Left lung (tissue), 10 donors: ENCODE measurements around the gene AOAH. TPM values are rescaled to one million over a fixed set of nuclear protein-coding genes. Genes with fewer than 3 reads are reported as not detected.
A peak's percentile ranks its signal among the peaks of the same experiment; 100 is the strongest.

Experiments used
- ATAC-seq: fragments of 200-7000 bp; cut with Tn5 transposase; one replicate; pipeline ENCODE4 v1.9.1; 2020; ENCODE audit warnings: moderate library complexity
- DNase-seq, 4 donors: peaks; one replicate each; pipeline ENCODE4 v3.0.0-alpha.2; 2013 to 2020
- H3K27ac ChIP-seq, 2 donors: fragments of 200-600 bp; sonication (generic) in 1 of 2; one replicate each; pipeline versions ENCODE4 v1.5.0 to v1.8.0; 2020 to 2021
- H3K27me3 ChIP-seq, 2 donors: fragments of 200-600 bp; sonication (generic) in 1 of 2; one replicate each; pipeline versions ENCODE4 v1.5.0 to v1.8.0; 2020 to 2021
- H3K36me3 ChIP-seq, 2 donors: fragments of 200-600 bp; sonication (generic) in 1 of 2; one replicate each; pipeline versions ENCODE4 v1.5.0 to v1.8.0; 2020 to 2021
- H3K4me1 ChIP-seq, 2 donors: fragments of 200-600 bp; one replicate each; pipeline ENCODE4 v1.8.0; 2021
- H3K4me3 ChIP-seq, 2 donors: fragments of 200-600 bp; sonication (generic) in 1 of 2; one replicate each; pipeline versions ENCODE4 v1.5.0 to v1.8.0; 2020 to 2021; ENCODE audit warnings: mild to moderate bottlenecking in 1 of 2
- H3K9me3 ChIP-seq, 2 donors: fragments of 200-600 bp; sonication (generic) in 1 of 2; one replicate each; pipeline versions ENCODE4 v1.5.0 to v1.8.0; 2020 to 2021
- intact Hi-C, 2 donors: fragments of 100-400 bp; cut with DNase I; formaldehyde crosslinking; loops; one replicate each; pipeline versions ENCODE4 v1.11.2 to v1.14.2; 2022
- polyA plus RNA-seq, 6 donors: library from polyadenylated mRNA; unstranded; fragments of 120-200 nt; gene quantifications; one replicate each; pipeline ENCODE4 v1.2.1, GENCODE V29; 2013; ENCODE audit not compliant: insufficient read length in 6 of 6
- total RNA-seq, 2 donors: library from RNA; stranded (reverse); fragmentation: NEBNext Ultra II Directional; extraction: Animal tissue kit (Norgen Biotek cat#: 25700); gene quantifications; one replicate each; pipeline ENCODE4 v1.2.1, GENCODE V29; 2021
- TF ChIP-seq, protein P1 (sequence below), 2 donors: fragments of 200-600 bp; sonication (generic) in 1 of 2; IDR thresholded peaks; one replicate each; pipeline versions ENCODE4 v1.5.0 to v1.8.0; 2021; ENCODE audit warnings: antibody characterized with exemption in 2 of 2
- donor health status: DM: no; HTN: yes; CAD: no.
- donor health status: DM: no; HTN: no; CAD: no.

The AOAH gene
- total and polyA plus RNA-seq, 8 donors = 3.9 to 28.2 (median 6.9) TPM

DNA sequence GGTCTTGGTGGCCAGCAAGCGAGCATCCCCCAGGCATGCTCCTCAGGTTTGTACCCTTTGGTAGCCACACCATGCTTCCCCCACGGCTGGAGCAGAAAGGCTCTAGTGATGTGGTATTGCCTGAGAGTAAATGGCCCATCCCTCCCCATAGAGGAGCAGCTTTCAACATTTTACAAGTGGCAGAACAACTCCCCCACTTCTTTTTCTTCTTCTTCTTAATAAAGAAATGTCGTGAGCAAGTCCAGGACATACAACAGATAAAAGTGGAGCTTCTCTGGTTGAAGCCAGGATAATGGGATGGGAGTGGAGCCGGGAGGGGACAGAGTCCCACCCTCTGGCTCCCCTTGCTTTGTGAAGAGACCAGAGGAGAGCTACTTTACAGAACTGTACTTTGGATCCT lies 203.2 kb downstream of the AOAH start:
- TF ChIP-seq, protein P1, sequence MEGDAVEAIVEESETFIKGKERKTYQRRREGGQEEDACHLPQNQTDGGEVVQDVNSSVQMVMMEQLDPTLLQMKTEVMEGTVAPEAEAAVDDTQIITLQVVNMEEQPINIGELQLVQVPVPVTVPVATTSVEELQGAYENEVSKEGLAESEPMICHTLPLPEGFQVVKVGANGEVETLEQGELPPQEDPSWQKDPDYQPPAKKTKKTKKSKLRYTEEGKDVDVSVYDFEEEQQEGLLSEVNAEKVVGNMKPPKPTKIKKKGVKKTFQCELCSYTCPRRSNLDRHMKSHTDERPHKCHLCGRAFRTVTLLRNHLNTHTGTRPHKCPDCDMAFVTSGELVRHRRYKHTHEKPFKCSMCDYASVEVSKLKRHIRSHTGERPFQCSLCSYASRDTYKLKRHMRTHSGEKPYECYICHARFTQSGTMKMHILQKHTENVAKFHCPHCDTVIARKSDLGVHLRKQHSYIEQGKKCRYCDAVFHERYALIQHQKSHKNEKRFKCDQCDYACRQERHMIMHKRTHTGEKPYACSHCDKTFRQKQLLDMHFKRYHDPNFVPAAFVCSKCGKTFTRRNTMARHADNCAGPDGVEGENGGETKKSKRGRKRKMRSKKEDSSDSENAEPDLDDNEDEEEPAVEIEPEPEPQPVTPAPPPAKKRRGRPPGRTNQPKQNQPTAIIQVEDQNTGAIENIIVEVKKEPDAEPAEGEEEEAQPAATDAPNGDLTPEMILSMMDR (IDR thresholded peaks at IDR 0.05) = no peak
- H3K36me3 ChIP-seq = peaks cover 0 to 9% of the 10 kb centered on the region in 2 donors
- ATAC-seq (no peak), DNase-seq (no peak)
- H3K4me1 ChIP-seq = no peaks in the 10 kb centered on the region
- intact Hi-C loops = no loop called here
- no peak overlapping the region for H3K27ac ChIP-seq
- H3K27me3 ChIP-seq = no peaks in the 10 kb centered on the region
- no peaks in the 10 kb centered on the region for H3K9me3 ChIP-seq
- no peak overlapping the region for H3K4me3 ChIP-seq

DNA sequence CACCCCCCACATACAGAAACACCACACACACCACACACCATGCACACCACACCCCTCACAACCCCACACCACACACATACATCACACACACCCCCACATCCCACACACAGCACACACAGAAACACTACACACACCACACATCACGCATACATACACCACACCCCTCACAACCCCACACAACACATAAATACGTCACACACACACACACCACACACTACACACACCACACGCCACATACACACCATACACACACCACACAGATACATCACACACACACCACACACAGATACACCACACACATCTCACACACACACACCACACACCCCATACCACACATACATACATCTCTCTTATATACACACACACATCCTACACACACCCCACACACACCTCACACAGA lies 208.4 kb downstream of the AOAH start:
- H3K9me3 ChIP-seq = no peaks in the 10 kb centered on the region
- H3K4me3 ChIP-seq = no peak overlapping the region
- H3K4me1 ChIP-seq = no peaks in the 10 kb centered on the region
- DNase-seq (no peak), ATAC-seq (no peak)
- H3K36me3 ChIP-seq = peaks cover 0 to 5% of the 10 kb centered on the region in 2 donors
- TF ChIP-seq, protein P1 (IDR thresholded peaks at IDR 0.05) = no peak
- no peaks in the 10 kb centered on the region for H3K27me3 ChIP-seq
- intact Hi-C loops = no loop called here
- H3K27ac ChIP-seq = no peak overlapping the region

DNA sequence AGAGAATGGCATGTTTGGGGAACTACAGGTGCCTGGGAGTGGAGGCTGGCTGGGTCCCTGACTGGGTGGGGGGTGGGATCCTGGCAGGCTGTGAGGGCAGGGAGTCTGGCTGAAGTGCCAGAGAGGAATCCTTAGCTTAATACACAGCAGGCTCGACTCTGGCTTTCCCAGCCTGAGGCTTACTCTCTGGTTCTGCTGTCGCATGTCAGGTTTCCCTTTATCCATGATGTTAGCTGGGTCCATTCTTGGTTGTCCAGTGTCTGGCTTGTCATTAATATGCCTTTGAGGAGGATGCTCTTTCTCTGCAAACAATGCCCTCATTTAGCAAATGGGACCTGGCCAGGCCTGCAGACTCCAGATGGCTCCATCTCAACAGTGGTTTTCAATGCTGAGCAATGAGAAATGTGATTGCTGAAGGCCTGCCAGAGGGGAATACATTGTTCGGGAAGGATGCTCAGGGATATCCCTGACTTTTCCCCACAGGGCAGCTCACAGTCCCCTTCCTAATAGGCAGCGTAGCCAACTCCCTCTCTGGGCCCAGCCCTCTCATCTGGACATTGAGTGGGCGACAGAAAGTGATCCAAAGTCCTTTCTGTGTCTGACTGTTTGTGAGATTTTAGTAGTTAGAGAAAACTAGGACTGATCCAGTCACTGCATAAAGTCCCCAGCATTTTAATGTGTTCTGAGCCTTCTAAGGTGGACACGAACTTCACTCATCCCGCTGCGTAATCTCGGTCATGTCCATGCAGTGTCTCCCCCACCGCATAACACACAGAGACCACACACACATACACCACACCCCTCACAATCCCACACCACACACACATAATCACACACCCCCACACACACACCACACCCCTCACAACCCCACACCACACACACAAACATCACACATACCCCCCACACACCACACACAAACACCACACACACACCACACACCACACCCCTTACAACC lies 209.7 kb downstream of the AOAH start:
- H3K4me3 ChIP-seq = no peak overlapping the region
- no peak for DNase-seq
- no peaks in the 10 kb centered on the region for H3K27me3 ChIP-seq
- no peaks in the 10 kb centered on the region for H3K36me3 ChIP-seq
- no peaks in the 10 kb centered on the region for H3K9me3 ChIP-seq
- TF ChIP-seq, protein P1 (IDR thresholded peaks at IDR 0.05) = no peak
- intact Hi-C loops = no loop called here
- no peak for ATAC-seq
- no peaks in the 10 kb centered on the region for H3K4me1 ChIP-seq
- H3K27ac ChIP-seq = no peak overlapping the region

DNA sequence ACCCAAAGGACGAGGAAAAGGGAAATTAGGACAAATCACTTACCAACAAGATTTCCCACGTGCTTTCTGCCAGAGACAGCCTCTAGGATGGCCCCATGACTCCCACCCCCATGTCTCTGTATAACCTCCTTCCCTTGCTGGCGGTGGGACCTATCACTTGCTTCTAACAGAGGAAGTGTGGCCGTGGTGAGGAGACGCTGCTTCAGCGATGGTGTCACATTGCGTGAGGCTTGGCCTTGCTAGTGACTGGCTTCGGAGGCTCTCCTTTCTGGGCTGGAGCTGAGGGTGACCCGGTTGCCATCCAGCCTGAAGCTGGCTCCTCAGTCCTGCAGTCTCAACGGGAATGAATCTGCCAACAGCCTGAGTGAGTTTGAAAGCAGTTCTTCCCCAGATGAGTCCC lies 210.9 kb downstream of the AOAH start:
- intact Hi-C loops = no loop called here
- DNase-seq = no peak
- no peaks in the 10 kb centered on the region for H3K4me1 ChIP-seq

DNA sequence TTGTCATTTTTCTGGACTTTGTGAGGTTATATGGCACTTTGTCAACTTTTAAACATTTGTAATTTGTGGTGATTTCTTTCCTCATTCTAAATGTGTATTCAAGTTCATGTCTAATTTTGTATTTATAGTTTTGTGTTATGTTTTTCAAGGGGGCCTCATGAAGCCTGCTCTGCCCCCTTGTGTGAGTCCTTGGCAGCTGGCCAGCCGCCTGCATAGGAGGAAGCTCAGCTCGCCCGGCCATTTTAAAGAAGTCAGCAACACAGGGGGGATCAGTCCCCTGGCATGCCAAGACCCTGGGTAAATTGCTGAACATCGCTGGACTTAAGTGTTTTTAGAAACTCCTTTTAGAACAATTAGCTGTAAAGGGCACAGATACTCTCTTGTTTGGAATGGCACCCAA lies 211.7 kb downstream of the AOAH start:
- Histone ChIP-seq H3K27me3 (no peaks in the 10 kb centered on the region), H3K27ac (no peak overlapping the region), H3K9me3 (no peaks in the 10 kb centered on the region), H3K36me3 (no peaks in the 10 kb centered on the region), H3K4me1 (no peaks in the 10 kb centered on the region), H3K4me3 (no peak overlapping the region)
- ATAC-seq = no peak
- intact Hi-C loops = no loop called here
- TF ChIP-seq, protein P1 (IDR thresholded peaks at IDR 0.05) = no peak
- peak in 1 of 4 donors; percentile 17 for DNase-seq

More for the DNA sequence above, 210.9 kb downstream of the AOAH start:
- ATAC-seq = no peak
- Histone ChIP-seq H3K36me3 (no peaks in the 10 kb centered on the region), H3K27me3 (no peaks in the 10 kb centered on the region), H3K9me3 (no peaks in the 10 kb centered on the region), H3K27ac (no peak overlapping the region), H3K4me3 (no peak overlapping the region)
- TF ChIP-seq, protein P1 (IDR thresholded peaks at IDR 0.05) = no peak
